Stimulated activated CD8-positive, alpha-beta memory T cell treated with anti-CD3 and anti-CD28 coated beads, Interleukin-15, amount 100 ng/mL, for 24 hours (primary cell): Measurements from ENCODE around the gene ZNF618.

Experiments
- DNase-seq: peaks from one replicate; pipeline ENCODE4 v3.0.0-alpha.2; 2020; ENCODE audit warnings: low read depth

ZNF618 gene

DNA sequence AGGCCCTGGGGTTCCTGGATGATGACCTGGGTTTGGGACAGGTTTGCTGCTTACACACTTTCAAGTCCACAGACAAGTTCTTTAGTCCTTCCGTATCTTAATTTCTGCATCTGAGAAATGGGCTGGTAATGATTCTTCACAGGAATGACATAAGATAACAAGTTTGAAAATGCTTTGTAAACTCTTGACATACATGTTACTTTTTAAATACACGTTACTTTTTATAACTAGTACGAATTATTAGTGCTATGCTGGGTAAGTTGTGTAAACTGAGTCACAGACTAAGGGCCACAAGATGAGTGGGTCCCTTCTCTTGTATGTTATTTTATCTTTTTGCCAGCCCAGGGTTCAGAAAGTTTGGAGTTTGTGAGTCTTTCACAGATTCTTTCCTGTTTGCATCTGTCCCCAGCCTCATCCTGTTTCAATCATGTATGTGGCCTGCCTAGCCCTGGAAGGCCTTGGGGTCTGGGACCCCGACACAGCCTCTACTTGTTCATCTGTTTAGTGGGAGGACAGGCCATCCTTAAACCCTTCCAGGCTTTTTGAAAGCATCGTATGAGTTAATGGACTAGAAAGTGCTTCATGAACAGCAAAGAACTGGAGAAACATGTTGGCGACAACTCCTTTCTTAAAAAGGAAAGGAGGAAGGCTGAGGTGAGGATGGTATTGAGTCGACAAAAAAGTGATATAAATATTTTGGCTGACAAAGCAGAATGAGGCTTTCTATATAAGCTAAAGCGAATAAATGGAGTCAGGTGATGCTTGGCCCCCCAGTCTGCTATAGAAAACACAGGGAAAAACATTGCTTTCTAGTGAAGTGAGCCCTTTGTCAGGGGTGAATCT, 9.3 kb downstream of the ZNF618 start:
- DNase-seq, result no peak

DNA sequence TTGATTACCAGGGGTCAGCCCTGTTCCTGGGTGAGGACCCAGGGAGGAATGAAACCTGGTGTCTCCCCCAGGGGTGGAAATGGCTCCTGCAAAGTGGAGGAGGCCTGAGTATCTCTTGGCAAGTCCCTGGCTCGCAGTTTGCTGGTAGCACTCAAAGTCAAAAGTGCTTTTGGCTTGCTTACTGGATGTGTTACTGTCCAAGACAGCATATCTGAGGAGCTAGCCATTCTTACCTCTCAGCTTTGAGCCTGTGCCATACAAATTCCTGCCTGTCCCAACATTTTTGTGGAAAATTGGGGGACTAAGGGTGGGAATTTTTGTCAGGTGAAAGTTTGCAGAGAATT, 9.9 kb downstream of the ZNF618 start:
- no peak for DNase-seq

DNA sequence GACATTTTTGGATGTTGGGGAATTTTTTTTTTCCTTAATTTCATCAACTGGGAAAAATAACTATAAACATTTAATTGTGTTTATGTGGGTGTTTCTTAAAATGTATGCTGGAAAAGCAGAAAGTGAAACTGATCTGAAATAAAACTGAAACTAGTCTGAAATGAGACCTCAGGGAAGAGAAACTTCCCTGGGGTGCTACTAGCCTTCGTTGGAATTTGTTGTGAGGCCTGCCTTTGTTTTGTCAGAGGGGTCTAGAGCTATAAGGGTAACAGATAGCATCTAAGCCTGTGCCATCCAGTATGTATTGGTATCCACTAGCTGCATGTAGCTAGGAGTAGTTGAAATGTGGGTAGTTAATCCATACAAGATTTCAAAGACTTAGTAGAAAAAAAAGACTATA, 10.4 kb downstream of the ZNF618 start:
- DNase-seq, result no peak

DNA sequence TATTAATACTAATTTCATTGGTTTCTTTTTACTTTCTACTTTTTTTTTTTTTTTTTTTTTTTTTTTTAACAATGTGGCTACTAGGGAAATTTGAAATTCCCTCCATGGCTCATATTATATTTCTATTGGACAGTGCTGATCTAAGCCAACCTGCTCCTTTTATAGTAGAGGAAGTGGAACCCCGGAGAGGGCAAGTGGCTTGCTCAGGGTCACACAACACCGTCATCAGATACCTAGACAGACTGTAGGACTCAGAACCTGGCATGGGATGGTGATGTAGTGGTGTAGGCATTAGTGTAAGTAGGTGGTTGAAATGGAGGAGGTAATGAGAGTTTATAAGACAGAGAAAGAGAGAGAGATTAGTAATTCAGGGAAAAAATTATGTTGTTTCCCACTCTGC, 10.8 kb downstream of the ZNF618 start:
- DNase-seq, result no peak

DNA sequence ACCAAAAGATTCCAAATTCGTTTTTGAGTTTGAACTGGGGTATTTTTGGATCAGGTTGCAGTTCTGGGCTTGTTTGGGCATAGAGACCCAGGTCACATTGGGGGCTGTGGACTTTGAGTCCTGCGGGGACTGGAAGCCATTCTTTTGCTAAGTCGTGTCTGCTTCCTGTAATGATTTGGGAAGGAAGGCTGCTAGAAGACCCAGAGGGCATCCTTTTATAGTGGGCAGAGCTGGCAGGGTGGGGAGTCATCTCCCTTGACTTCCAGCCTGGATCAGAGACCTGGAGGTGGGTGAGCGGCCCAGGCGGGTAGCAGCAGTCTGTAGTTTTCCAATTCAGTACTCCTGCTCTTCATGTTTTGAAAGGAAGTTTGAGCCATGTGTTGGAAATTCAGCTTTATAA, 11.3 kb downstream of the ZNF618 start:
- DNase-seq, result no peak

DNA sequence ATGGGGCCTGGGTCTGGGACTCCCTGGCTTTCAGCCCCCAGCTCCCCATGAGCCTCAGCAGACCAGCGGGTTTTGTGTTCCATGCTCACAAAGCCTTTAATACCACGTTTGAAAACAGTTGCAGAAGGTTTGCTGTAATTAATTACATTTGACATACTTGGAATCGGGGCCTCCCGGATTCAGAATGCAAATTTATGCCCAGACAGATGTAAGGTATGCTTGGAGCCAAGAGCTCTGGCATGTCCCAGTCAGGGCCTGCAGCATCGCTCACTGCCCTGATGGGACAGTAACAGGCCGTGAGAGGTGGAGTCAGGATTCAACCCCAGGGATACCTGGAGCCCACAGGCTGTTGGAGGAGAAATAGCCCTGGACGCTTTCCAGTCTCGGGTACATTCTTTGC, 12.2 kb downstream of the ZNF618 start:
- DNase-seq, result no peak

DNA sequence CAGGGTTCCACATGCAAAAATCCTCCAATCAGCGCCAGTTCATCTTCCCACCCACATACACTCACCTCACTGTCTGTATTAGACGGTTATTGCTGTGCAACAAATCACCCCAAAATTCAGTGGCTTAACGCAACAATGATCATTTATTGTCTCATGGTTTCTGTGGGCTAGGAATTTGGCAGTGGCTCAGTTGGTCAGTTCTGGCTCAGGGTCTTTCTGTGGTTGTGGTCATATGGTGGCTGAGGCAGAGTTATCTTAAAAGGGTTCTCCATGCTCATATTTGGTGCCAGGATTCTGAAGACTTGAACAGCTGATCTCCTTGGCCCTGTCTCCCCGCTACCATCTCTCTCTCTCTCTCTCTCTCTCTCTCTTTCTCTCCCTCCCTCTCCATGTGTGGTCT, 12.9 kb downstream of the ZNF618 start:
- no peak for DNase-seq

DNA sequence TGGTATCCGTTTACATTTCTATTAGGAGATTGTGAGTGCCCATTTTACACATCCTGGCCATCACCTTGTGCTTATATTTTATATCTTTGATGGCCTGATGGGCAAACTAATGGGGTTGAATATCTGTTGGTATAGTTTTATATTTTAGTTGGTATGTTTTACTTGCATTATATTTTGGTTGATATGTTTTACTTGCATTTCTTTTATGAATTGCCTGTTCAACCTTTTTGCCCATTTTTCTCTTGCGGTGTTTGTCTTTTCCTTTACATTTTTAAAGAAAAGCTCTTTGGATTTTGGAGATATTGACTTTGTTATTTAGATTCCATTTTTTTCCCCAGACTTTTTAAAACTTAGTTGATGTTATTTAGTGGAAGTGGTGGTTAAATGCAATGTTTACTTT, 14.6 kb downstream of the ZNF618 start:
- DNase-seq, result no peak

DNA sequence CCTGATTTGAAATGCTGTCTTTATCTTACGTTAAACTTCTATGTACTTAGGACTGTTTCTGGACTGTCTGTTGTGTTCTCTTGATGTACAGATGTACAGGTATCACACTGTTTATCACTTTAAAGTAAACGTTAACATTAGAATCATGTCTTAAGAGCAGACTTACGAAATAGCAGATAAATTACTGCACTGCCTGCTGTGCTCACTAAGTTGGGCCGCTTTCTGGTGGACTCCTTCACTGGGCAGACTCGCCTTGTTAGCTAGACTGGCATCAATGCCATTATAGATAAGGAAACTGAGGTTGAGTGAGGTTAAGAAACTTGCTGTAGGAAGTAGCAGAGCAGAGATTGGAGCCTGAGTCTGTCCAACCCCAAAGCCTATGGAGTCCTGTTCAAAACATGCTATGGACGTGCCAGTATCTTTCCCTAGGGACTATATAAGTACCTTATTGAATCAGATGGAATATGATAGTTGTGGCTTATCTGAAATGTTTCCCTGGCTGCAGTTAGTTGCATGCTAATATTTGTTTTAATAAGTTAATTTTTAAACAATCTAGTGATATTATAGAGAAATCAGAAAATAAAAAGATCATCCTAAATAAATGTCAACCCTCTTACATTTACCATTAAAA, 16.9 kb downstream of the ZNF618 start:
- no peak for DNase-seq

DNA sequence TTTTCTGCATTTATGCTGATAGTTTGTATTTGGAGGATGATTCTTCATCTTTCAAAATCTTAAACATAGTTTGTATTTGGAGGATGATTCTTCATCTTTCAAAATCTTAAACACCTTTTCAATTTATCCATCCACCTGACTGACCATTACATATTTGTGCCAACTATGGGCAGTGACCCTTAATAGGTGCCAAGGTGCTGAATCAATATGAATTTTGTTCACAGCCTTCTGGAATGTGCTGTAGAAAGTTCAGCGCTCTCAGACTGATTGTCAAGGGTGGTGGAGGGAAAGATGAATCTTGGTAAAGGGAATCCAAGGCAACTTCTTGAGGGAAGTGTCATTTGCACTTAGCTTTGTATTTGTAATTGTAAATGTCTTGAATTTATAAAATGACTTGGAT, 18.1 kb downstream of the ZNF618 start:
- DNase-seq, result no peak

DNA sequence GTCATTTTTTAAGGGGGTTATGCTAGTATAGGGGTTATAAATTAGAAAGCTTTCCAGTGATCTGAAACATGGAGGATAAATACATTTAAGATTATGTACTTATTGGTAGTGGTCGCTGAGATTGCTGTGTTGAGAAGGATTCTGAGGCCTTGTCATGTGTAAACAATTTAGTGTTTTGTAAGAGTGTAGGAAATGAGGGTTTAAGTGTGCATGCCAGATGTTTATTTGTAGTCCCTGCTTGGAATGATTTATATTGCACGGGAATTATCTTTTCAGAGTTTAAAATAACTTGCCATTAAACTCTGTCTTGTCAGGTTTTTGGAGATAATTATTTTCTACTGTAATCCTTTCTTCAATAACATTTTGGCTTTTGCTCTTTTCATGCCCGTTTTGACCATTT, 19.4 kb downstream of the ZNF618 start:
- no peak for DNase-seq

DNA sequence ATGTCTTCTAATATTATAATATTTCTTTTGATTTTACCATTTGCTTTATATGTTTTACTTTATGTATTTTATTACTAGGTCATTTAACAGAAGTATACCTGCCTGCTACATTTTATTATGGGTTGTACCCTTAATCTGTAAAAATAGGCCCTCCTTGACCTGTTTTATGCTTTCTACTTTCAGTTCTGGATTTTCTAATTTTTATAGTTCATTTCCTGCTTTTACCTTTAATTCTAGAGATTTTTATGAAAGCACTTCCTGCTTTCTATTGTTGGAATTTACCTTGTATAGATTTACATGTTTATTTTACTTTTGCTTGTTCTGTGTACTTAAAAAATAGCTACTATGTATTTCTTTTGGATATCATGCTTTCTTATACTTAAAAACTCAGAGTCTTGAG, 20.6 kb downstream of the ZNF618 start:
- no peak for DNase-seq

DNA sequence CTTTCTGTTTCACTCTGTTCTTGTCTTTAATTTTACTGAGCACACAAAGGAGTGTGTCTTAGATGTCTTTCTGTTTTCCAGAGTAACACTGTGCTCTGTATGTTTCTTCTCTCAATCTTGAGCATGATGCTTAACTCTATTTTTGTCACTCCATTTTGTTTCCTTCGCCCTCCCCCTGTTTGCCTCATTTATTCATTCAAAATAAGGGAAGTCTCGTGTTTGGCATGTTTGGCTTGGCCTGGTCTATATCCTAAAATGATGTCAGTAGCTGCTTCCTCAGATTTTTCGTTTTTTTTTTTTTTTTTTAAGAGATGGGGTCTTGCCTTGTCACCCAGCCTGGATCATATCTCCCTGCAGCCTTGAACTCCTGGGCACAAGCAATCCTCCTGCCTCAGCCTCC, 22.0 kb downstream of the ZNF618 start:
- no peak for DNase-seq

DNA sequence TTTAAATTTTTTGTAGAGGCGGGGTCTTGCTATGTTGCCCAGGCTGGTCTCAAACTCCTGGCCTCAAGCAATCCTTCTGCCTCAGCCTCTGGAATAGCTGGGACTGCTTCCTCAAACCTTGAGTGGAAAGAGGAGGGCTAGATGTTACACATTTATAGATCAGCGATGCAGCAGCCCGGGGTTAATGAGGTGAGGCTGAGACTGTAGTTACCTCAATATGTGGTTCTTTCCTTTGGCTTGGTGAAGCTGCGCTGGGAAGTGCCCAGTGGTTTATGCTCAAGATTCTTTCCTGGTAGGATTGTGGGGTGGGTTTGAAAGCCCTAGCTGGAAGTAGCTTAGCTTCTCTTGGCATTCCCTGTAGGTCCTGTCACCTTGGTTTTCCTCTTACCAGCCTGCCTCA, 22.5 kb downstream of the ZNF618 start:
- no peak for DNase-seq

DNA sequence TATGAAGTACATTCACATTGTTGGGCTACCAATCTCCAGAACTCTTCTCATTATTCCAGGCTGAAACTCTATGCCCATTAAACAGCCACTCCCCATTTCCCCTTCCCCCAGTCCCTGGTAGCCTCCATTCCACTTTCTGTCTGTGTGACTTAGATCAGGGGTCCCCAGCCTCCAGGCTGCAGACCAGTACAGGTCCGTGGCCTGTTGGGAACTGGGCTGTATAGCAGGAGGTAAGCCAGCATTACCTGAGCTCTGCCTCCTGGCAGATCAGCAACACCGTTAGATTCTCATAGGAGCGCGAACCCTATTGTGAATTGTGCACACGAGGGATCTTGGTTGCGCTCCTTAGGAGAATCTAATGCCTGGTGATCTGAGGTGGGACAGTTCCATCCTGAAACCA, 23.1 kb downstream of the ZNF618 start:
- no peak for DNase-seq

DNA sequence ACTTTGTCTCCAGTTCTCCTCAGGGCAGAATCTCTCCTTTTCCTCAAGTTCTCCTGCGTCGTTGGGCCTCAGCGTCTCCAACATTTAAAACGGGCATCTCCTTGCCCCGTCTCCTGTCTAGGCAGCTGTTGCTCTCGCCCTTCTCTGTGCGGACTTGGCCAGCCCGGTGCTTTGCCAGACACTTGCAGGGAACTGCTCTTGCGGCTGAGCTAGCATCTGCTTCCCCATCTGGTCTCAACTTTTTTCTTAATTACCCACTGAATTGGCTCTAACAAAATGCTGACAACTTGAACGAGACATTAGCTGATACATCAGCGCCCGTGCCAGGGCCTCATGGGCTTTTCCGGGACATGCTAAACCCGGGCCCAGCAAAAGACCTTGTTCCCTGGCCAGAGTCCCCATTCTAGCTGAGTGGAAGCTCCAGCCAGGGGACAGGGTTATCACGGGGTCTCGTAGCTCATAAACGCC, 25.1 kb downstream of the ZNF618 start:
- no peak for DNase-seq

DNA sequence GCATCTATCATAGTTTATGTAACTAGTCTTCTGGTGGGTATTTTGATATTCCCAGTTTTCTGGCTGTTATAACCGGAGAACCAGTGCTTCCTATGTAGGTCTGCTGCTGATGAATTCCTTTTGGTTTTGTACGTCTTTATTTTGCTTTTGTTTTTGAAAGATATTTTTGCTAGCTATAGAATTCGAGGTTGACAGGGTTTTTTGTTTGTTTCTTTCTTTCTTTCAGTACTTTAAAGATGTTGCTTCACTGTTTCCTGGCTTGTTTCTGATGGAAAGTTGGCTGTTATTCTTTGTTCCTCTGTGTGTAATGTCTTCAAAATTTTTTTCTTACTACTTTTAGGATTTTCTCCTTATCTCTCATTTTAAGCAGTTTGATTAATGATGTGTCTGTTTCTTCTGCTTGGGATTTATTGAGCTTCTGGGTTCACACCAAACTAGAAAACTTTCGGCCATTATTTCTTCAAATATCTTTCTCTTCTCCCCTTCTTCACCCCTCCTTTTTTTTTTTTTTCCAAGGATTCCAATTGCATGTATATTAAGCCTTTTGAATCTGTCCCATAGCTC, 27.5 kb downstream of the ZNF618 start:
- no peak for DNase-seq

DNA sequence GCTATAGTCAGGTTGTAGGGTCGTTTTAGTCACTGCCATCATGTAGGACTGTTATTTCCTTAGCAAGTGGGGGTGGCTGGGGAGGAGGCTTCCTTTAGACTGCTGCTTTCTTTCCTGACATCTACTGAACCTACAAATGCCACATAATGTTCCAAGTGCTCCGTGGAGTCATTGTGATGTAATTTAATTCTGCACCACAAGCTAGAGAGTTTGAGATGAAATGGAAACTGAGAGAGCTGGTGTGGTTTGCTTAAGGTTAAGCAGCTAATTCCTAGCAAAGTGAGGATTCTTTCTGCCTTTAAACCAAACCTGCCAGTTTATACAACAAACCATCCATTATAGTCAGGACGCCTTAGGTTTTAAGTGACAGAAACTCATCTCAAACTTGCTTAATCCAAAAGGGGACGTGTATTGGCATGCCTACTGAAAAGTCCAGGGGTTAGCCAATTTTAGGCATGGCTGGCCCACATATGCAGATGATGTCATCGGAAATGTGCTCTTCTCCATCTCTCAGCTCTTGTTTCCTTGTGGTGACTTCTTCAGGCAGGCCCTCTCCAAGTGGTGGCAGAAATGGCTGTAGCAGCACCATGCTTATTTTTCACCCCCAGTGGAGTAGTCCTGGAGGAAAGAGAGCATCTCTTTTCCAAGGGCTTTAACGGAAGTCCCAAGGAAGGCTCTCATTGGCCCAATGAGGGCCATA, 30.5 kb downstream of the ZNF618 start:
- no peak for DNase-seq

DNA sequence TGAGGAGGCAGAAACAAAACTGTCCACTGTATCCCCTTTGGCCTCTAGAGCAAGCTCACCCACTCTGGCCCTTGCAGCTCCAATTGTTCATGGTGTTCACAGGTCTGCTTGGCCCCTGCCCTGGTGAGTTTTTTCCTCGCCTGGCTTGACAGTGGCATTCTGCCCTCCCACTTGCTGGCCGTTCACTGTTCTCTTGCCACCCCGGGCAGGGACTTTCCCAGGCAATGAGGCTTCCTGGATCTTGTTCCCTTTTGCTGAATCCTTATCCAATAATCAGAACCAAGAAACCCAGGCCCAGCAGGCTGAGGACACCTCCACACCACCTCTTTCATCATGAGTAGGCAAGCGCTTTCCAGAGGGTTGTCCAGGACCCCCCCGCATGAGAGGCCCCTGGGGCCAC, 31.2 kb downstream of the ZNF618 start:
- DNase-seq, result no peak

DNA sequence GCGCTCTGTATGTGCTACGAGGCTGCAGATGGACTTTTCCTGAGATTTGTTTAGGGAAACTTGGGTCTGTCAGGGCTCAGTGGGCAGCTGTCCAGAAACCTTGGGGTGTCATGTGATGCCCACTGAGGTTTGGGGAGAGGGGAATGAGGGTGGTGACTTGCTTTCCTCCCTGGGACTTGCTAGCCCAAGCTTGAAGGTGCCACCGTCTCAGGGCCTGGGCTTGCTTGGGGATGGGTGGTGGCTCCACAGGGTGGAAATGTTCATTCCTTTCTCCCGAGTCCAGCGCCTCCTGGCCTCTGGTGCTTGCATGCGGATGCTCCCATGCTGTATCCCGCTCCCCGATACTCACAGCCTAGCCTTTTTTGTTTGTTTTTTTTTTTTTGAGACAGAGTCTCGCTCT, 33.3 kb downstream of the ZNF618 start:
- no peak for DNase-seq

DNA sequence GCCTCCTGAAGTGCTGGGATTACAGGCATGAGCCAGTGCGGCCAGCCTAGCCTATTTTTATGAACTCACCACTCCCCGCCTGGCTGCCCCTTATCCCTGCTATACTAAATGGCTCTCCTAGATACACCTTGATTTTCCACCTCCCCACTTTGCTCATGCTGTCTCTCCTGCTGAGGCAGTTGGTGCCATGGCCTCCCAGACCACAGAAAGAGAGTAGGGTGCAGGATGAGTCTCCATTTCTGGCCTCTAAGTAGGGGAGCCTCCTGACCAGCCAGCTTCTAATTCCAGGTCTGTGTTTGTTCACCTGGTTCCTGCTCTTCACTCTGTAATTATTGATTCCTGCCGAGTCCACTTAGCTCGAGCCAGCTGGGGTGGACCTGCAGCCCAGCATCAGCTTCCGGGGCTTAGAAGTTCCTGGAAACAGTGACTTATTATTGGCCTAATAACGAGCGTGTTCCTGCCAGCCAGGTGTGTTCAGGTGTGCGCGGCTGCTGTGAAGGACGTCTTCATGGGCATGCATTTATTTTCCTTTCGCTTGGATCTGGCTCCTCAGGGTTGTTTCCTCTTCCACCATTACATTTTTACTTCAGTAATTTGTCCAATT, 34.0 kb downstream of the ZNF618 start:
- DNase-seq, result no peak

DNA sequence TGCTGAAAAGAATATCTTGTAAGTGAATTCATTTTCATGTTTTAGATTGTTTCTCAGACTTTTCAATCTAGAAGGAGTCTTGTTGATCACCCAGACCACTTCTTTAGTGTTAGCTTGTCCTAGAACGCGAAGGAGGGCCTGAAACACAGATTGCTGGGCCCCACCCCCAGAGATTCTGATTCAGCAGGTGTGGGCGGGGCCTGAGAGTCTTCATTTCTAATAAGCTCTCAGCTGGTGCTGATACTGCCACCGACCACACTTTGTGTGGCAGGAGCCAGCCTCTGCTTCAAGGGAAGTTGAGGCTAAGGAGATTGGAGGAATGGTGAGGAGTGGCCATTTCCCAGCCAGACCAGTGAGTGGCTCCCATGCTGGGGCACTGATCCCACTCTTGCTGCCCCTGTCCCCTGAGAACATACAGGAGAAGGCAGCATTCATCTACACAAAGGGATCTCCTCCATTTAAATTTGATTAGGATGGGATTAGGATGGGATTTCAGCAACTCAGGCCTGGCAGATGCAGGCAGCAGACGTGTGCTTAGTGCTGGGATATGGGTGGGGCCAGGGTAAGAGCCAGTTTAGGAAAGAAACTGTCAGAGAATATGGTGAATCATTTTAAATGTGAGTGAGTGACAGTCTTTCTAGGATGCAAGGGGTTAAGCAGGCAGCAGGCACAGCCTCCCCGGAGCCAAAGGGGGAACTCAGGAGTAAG, 35.9 kb downstream of the ZNF618 start:
- no peak for DNase-seq
